ENCODE data around the gene MINAR2.

- no peak for TF ChIP-seq CEBPB (IDR thresholded peaks at IDR 0.05)
- no peak for TF ChIP-seq YY1 (IDR thresholded peaks at IDR 0.05; ENCODE audit: low read depth)
- no peak for TF ChIP-seq EGR1 (IDR thresholded peaks at IDR 0.05)
- no peak for TF ChIP-seq TAF1 (IDR thresholded peaks at IDR 0.05; ENCODE audit: low read depth)
- TF ChIP-seq, protein P1, sequence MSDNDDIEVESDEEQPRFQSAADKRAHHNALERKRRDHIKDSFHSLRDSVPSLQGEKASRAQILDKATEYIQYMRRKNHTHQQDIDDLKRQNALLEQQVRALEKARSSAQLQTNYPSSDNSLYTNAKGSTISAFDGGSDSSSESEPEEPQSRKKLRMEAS (IDR thresholded peaks at IDR 0.05), result no peak
- TF ChIP-seq CREB1 (IDR thresholded peaks at IDR 0.05; ENCODE audit: low read depth), result no peak
Observed at GRCh38 chr5:129745997-129746396, 1.9 kb upstream of the MINAR2 start.

Data from Ishikawa (cell line).